Muscle of back (tissue), 11 donors: ENCODE data around the gene MRPS23. TPM values are rescaled to one million over a fixed set of nuclear protein-coding genes. Genes with fewer than 3 reads are reported as not detected.

ENCODE experiments used
- DNase-seq, 3 donors: peaks; one replicate each; pipeline versions ENCODE4 v3.0.0 to v3.0.0-alpha.2; 2013
- polyA plus RNA-seq, 10 donors: library from polyadenylated mRNA; unstranded; fragments of 120-200 nt; gene quantifications; one replicate each; pipeline ENCODE4 v1.2.1, GENCODE V29; 2013; ENCODE audit not compliant: insufficient read length in 10 of 10

Gene MRPS23
- polyA plus RNA-seq, 10 donors, result 27.9 to 42.7 (median 35.1) TPM

- no peak for DNase-seq
Measured at GRCh38 chr17:57806167-57806830, 43.5 kb downstream of the MRPS23 start.

- no peak for DNase-seq
Measured at GRCh38 chr17:57803021-57803420, 46.8 kb downstream of the MRPS23 start.

DNA sequence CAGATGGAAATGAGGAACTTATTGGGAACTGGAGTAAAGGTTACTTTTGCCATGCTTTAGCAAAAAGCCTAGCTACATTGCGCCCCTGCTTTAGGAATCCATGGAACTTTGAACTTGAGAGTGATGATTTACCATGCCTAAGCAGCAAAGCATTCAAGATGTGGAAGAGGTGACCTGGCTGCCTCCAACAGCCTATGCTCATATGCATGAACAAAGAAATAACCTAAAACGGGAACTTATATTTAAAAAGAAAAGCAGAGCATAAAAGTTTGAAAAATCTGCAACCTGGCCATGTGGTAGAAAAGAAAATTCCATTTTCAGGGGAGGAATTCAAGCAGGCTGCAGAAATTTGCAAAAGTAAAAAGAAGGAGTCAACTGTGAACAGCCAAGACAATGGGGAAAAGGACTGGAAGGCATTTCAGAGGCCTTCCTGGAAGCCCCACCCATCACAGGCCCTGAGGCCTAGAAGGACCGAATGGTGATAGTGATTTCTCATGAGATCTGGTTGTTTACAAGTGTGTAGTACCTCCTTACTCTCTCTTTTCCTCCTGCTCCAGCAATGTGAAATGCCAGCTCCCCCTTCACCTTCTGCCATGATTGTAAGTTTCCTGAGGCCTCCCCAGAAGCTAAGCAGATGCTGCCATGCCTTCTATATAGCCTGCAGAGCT is 48.7 kb downstream of the MRPS23 start:
- no peak for DNase-seq

- DNase-seq, result no peak
Measured at GRCh38 chr17:57794841-57795240, 55.0 kb downstream of the MRPS23 start.

DNA sequence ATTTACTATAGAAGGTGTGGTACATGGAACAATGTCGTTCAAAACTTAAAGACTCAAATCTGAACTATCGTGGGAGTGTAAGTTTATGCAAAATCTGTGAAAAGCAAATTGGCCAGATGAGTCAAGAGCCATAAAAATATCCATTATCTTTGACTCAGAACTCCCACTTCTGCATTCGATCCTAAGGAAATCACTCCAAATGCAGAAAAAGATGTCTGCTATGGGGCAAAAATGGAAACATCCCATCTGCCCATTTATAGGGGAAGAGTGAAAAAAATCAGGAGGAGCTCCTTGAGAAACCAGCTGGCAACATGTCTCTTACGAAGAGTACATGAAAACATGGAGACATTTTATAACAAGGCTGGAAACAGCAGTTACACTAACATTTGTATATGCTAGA is 61.1 kb downstream of the MRPS23 start:
- no peak for DNase-seq

GRCh38 chr17:57785022-57785421 is 64.8 kb downstream of the MRPS23 start:
- no peak for DNase-seq

Other genes with a start within 250 kb of the MRPS23 start
- gene CCDC182, start 104.7 kb downstream of the MRPS23 start, polyA plus RNA-seq, result not detected
- gene CUEDC1, start 105.4 kb upstream of the MRPS23 start, polyA plus RNA-seq, result 10 to 100 TPM; 42.2 to 57.2 (median 47.8) TPM
- gene VEZF1, start 138.2 kb upstream of the MRPS23 start, polyA plus RNA-seq, result 10 to 100 TPM; 43.1 to 56.6 (median 51.5) TPM
- gene SRSF1, start 157.2 kb upstream of the MRPS23 start, polyA plus RNA-seq, result 100 to 1,000 TPM; 164 to 237 (median 177) TPM
- 10 to 100 TPM; 33.2 to 48.9 (median 41.1) TPM for gene DYNLL2, start 233.4 kb upstream of the MRPS23 start, polyA plus RNA-seq